AG04450 (cell line): ENCODE measurements around the gene LACRT. TPM values are rescaled to one million over a fixed set of nuclear protein-coding genes. Genes with fewer than 3 reads are reported as not detected.

Source experiments
- CTCF ChIA-PET: fragments of 300-600, 350-600 bp; formaldehyde crosslinking; extraction: SDS; loops from one replicate; lab custom pipeline; 2022; ENCODE audit warnings: antibody characterized with exemption, inconsistent platforms; lab: Charles Lee
- POLR2A ChIA-PET: fragments of 350-600 bp; formaldehyde crosslinking; extraction: SDS; loops from one replicate; lab custom pipeline; 2021; ENCODE audit warnings: antibody characterized with exemption, inconsistent platforms; lab: Yijun Ruan, JAX
- DNase-seq: peaks from one replicate; pipeline ENCODE4 v3.0.0-alpha.2; 2011; ENCODE audit warnings: low read depth, low spot score
- H3K27ac ChIP-seq: one replicate; pipeline ENCODE4 v1.5.1; 2012; ENCODE audit warnings: low read depth, low read length, control low read depth
- H3K27me3 ChIP-seq: one replicate; pipeline ENCODE4 v1.6.0; 2012; ENCODE audit warnings: low read length; ENCODE audit not compliant: control insufficient read depth, insufficient read depth
- H3K4me3 ChIP-seq: 2 replicates; pipeline ENCODE4 v1.5.1; 2011; ENCODE audit warnings: mild to moderate bottlenecking, low read depth, low read length, control low read depth
- H3K9me3 ChIP-seq: 2 replicates; pipeline ENCODE4 v1.5.1; 2012; ENCODE audit warnings: low read length; ENCODE audit not compliant: control insufficient read depth, insufficient read depth
- CTCF ChIP-seq: IDR thresholded peaks from 2 replicates; pipeline ENCODE4 v1.5.1; 2011; ENCODE audit warnings: low read depth, low read length, control low read depth, inconsistent platforms
- polyA plus RNA-seq: library from polyadenylated mRNA; depleted of rRNA; stranded (reverse); fragments of >200 nt; gene quantifications from 2 replicates; pipeline ENCODE4 v1.2.3, GENCODE V29; 2011

Gene LACRT
- polyA plus RNA-seq, 1 experiment = not detected

DNA sequence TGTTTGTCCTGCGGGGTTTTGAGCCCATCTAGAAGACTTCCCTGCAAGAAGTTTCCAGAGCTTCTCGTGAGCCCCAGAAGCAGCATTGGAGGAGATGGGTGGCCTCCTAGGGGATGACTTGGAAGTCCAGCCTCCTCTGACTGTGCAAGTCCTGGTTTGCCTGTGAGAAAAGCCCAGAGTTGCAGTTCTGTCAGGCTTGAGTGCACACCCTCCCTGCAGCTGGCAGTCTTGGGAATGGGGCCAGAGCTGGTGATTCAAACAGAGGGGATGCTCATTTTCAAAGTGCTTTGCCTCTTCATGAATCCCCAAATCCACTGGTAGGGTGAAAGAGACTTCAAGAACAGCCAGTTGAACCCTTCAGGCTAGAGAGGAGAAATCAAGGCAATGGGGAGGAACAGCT is 42.4 kb downstream of the LACRT start:
- ChIA-PET CTCF (interaction anchor here (1.3 to 2.6 kb wide), 2 partner anchors 12 to 366 kb away, joined by 4 to 14 read pairs; no protein-coding TSS in a partner anchor), POLR2A (no interaction called here)
- DNase-seq = no peak
- no peak overlapping the region for H3K27ac ChIP-seq
- no peak overlapping the region for H3K4me3 ChIP-seq
- H3K9me3 ChIP-seq = no peaks in the 10 kb centered on the region
- TF ChIP-seq CTCF = no peak
- peaks cover 46% of the 10 kb centered on the region for H3K27me3 ChIP-seq

- no peak for TF ChIP-seq CTCF
- H3K4me3 ChIP-seq = no peak overlapping the region
- CTCF ChIA-PET = no interaction called here
- H3K9me3 ChIP-seq = no peaks in the 10 kb centered on the region
- DNase-seq = no peak
- POLR2A ChIA-PET = no interaction called here
- no peak overlapping the region for H3K27ac ChIP-seq
- H3K27me3 ChIP-seq = peaks cover 58% of the 10 kb centered on the region
These were observed 43.6 kb downstream of the LACRT start for GRCh38 chr12:54590978-54591591.

DNA sequence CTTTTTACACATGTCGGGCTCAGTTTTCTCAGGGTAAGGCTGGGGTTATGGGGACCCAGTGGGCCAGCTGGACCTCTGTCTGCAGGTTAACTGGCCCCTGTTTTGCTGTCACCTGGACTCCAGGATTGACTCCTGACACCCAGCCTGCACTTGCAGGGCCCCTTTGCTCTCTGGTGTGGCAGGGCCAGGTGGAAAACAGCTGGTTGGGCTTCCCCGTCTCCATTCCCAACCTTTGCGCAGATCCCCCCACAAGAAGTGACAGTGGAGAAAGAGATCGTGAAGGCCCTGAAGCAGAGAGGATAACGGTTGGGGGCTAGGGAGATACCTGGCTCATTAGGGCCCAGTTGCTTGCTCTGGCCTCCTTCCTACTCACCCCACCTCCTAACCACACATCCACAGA is 44.7 kb downstream of the LACRT start:
- H3K27ac ChIP-seq = no peak overlapping the region
- no peak for DNase-seq
- H3K9me3 ChIP-seq = no peaks in the 10 kb centered on the region
- no peak overlapping the region for H3K4me3 ChIP-seq
- H3K27me3 ChIP-seq = peaks cover 60% of the 10 kb centered on the region
- CTCF ChIA-PET = no interaction called here
- TF ChIP-seq CTCF = no peak
- POLR2A ChIA-PET = no interaction called here

DNA sequence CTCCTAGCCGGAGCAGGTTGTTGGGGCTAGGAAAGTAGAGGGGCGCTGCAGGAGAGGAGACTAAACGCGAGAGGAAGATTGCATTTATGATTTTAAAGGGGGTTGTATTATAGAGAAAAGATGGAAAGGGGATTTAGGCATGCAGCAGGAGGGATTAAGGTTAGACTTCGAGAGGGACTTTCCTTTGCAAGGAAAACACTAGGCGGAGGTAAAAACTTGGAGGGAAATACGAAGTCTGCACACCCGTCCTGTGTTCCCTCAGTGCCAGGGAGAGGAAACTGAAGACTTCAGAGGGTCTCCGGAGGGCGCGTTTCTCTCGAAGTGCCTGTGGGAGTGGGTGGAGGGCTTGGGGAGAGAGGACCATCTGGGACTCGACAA is 45.8 kb downstream of the LACRT start:
- DNase-seq = no peak
- no peak for TF ChIP-seq CTCF
- ChIA-PET POLR2A (no interaction called here), CTCF (no interaction called here)
- Histone ChIP-seq H3K4me3 (no peak overlapping the region), H3K27me3 (peaks cover 60% of the 10 kb centered on the region), H3K27ac (no peak overlapping the region), H3K9me3 (no peaks in the 10 kb centered on the region)

DNA sequence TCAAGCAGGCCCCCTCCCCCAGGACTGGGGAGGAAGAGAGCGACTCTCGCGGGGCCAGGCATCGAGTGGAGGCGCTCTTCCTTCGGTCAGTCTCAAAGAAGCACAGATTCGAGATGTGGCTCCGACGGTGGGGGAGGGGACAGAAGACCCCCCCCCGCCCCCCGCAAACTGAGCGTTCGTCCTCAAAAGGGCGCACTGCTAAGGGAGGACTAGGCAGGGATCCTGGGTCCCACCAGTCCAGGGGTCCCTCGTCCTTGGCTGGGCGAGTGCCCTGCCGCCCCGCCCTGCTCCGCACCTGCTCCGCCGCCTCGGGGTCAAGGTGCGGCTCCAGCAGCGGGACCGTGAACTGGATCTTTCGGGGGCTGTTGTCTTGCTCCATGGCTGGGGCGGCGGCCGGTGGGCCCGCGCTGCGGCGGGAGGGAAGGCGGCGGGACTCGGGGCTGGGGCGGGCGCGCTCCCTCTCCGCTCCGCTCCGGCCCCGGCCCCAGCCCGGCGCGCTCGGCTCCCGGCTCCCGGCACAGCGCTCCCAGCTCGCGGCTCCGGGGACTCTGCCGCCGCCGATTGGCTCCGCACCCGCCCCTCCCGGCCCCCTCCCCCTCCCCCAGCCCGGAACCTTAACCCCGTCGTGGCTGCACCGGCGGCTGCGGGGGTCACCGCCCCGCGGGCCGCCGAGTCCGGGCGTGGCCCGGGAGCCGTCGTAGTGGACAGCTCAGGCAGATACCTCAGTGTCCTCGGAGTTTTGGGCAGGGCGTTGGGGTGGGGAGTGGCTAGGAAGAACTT is 46.4 kb downstream of the LACRT start, which contains the start of gene PPP1R1A:
Gene PPP1R1A (minus strand): TSS at position 550 of the 780 bp plus-strand sequence. CDS start 171 bp downstream, at position 379.
- TF ChIP-seq CTCF = no peak
- DNase-seq = no peak
- Histone ChIP-seq H3K27me3 (peaks cover 60% of the 10 kb centered on the region), H3K4me3 (no peak within 1 kb of the TSS), H3K27ac (no peak within 1 kb of the TSS), H3K9me3 (no peaks in the 10 kb centered on the region)
- CTCF ChIA-PET = no interaction called here
- POLR2A ChIA-PET = no interaction called here
